Femur (tissue), 1 donor: ENCODE measurements around the gene DAP.

ENCODE experiments used
- DNase-seq: peaks from one replicate; pipeline ENCODE4 v3.0.0-alpha.2; 2017

The DAP gene

GRCh38 chr5:10708189-10708944 is 52.7 kb downstream of the DAP start:
- DNase-seq, result no peak

GRCh38 chr5:10707198-10708142 is 53.6 kb downstream of the DAP start:
- DNase-seq, result no peak

GRCh38 chr5:10706326-10706725 is 54.7 kb downstream of the DAP start:
- DNase-seq, result no peak

DNA sequence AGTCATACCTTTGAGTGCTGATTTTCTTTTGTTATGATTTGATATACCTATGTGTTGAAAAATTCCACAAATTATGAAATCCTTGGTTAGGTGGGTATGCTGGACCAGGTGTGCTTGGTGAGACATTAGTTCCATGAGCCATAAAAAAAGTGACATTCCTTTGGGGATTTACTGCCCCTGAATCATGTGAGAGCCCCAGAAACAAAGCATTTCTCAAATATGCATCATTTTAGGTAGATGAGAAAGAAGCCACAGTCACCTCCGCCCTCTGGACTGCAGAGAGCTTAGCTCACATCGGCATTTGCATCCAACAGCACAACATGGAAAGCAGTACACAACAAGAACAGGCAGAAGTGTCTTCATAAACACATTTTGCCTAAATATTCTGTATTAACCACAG is 55.3 kb downstream of the DAP start:
- DNase-seq, result no peak

GRCh38 chr5:10704949-10705621 is 55.9 kb downstream of the DAP start:
- DNase-seq, result no peak

- DNase-seq, result no peak
Measured at GRCh38 chr5:10703676-10704075, 57.4 kb downstream of the DAP start.

GRCh38 chr5:10702911-10703491 is 58.0 kb downstream of the DAP start:
- DNase-seq, result no peak

- no peak for DNase-seq
Measured at GRCh38 chr5:10702040-10702629, 58.9 kb downstream of the DAP start.

DNA sequence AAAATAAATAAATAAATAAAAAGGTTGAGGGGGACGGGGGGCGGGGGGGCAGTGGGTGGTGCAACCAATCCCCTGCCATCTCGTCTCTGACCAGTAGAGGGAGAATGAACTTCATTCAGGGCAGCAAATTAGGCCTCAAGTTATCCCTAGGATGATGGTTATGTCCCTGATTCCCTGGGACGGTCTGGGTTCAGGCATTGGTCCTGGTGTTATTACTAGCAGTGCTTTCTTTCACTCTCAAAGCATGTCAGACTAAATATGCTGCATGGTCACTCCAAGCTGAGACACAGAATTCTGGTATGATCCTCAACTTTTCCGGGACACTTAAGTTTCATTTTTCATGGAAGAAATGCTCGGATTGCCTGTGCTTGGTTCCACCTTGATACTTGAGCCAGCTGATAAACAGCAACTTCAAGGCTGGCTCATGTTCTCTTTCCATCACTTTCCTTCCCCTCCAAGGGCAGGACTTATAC is 59.4 kb downstream of the DAP start:
- no peak for DNase-seq

- DNase-seq, result no peak
Measured at GRCh38 chr5:10700516-10700915, 60.5 kb downstream of the DAP start.

- DNase-seq, result no peak
Measured at GRCh38 chr5:10699987-10700386, 61.0 kb downstream of the DAP start.

DNA sequence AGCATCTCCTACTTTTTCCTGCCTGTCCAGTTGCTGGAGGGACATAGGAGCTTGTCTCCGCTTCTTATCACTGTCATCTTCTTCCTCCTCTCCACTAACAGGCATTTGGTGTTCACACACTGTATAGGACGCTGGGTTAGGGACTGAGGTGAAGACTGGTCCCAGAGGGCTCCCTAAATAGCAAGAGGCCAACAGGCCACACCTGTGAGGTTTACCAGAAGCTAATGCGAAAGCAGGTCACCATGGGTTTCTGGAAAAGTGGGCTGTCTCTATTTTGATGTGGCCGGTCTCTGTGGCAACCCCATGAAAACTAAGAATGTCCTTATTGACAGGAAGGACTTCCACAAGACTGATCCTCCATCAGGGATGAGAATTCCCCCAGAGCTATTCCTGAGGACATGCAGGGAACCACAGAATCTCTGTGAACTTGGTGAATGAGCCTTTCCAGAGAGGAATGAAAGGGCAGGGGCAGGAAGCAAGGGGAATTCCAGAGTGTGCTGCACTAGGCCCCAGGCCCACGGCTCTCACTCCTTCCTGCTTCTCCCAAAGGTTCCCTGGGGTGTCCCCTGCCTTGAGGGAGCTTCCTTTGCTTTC is 61.7 kb downstream of the DAP start:
- DNase-seq, result no peak

GRCh38 chr5:10695759-10696543 is 65.1 kb downstream of the DAP start:
- DNase-seq, result no peak

GRCh38 chr5:10695055-10695649 is 65.9 kb downstream of the DAP start:
- peak; percentile 67 for DNase-seq

GRCh38 chr5:10691826-10692785 is 68.9 kb downstream of the DAP start:
- DNase-seq, result no peak

DNA sequence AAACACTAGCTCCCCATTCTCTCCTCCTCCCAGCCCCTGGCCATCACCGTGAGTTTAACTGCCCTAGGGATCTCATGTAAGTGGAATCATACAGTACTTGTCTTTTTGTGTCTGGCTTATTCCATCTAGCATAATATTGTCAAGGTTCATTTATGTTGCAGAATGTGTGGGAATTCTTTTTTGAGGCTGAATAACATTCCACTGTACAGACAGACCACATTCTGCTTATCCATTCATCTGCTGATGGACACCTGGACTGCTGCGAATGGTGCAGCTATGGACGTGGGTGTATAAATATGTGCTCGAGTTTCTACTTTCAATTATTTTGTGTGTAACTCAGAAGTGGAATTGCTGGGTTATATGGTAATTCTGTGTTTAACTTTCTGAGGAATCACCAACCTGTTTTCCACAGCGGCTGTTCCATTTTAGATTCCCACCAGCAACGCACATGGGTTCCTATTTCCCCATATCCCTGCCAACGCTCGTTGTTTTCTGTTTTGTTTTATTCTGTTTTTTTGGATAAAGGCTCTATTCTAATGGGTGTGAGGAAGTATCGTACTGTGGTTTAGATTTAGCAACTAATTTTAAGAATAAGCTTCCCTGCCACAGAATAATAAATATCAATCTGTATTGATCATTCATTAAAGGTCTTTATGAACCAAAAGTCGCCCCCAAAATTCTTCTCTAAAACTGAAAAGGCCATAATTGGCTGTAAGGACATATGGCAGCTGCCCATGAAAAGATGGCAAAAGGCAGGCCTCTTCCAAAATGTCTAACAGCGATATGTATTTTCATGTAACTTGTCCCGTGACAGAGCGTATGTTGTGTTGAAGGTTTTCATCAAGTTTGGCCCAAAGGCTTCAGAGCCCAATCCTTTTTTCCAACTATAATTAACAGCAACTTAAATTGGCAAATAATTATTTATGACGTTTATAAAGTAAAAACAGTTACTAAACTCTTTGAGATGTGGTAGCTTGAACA is 70.3 kb downstream of the DAP start:
- DNase-seq, result no peak

GRCh38 chr5:10689391-10690081 is 71.5 kb downstream of the DAP start:
- no peak for DNase-seq
